Measurements from ENCODE around the gene OR52E6. TPM values are rescaled to one million over a fixed set of nuclear protein-coding genes. Genes with fewer than 3 reads are reported as not detected.

OR52E6 gene
- total RNA-seq: not detected

- H3K4me1 ChIP-seq: no peaks in the 10 kb centered on the region
- TF ChIP-seq POLR2A (IDR thresholded peaks at IDR 0.05) (no peak), CTCF (IDR thresholded peaks at IDR 0.05) (no peak)
- ATAC-seq: no peak
- no peaks in the 10 kb centered on the region for H3K36me3 ChIP-seq (replicated peaks in 1 of 2; ENCODE audit: insufficient read depth in 1 of 2, low read depth in 2 of 2)
- 5 to 36% methylated on average over 1 of the region's 1 CpG for WGBS, 2 donors
- no peak for DNase-seq
- no peaks in the 10 kb centered on the region for H3K9me3 ChIP-seq
- H3K27ac ChIP-seq: no peak within 1 kb of the TSS
- no peaks in the 10 kb centered on the region for H3K27me3 ChIP-seq
- H3K4me3 ChIP-seq: no peak within 1 kb of the TSS
- intact Hi-C loops (cut with DNase I): no loop called here
Observed at GRCh38 chr11:5841797-5842196, at the start of gene OR52E6. Gene OR52E6, minus strand, starts transcription at chr11:5841897. Its CDS starts 0 bp downstream, at chr11:5841897.

- no peak for TF ChIP-seq POLR2A (IDR thresholded peaks at IDR 0.05)
- peak in 6 of 7 experiments; percentile 18 to 33 (median 24) for TF ChIP-seq CTCF (IDR thresholded peaks at IDR 0.05)
- no peaks in the 10 kb centered on the region for H3K4me1 ChIP-seq
- H3K27ac ChIP-seq: no peak overlapping the region
- H3K27me3 ChIP-seq: no peaks in the 10 kb centered on the region
- no peak for ATAC-seq
- H3K36me3 ChIP-seq (replicated peaks in 1 of 2; ENCODE audit: insufficient read depth in 1 of 2, low read depth in 2 of 2): no peaks in the 10 kb centered on the region
- H3K4me3 ChIP-seq: no peak overlapping the region
- WGBS, 2 donors: 52 to 58% methylated on average over 4 of the region's 4 CpGs
- no peak for DNase-seq
- intact Hi-C loops (cut with DNase I): no loop called here
- H3K9me3 ChIP-seq: no peaks in the 10 kb centered on the region
Observed at GRCh38 chr11:5891216-5891800, 49.6 kb upstream of the OR52E6 start.

GRCh38 chr11:5887661-5888060, 46.0 kb upstream of the OR52E6 start:
- 54 to 58% methylated on average over 1 of the region's 1 CpG for WGBS, 2 donors
- TF ChIP-seq POLR2A (IDR thresholded peaks at IDR 0.05) (no peak), CTCF (IDR thresholded peaks at IDR 0.05) (no peak)
- ATAC-seq (no peak), DNase-seq (no peak)
- no peaks in the 10 kb centered on the region for H3K36me3 ChIP-seq (replicated peaks in 1 of 2; ENCODE audit: insufficient read depth in 1 of 2, low read depth in 2 of 2)
- H3K27me3 ChIP-seq: no peaks in the 10 kb centered on the region
- H3K4me1 ChIP-seq: no peaks in the 10 kb centered on the region
- no peaks in the 10 kb centered on the region for H3K9me3 ChIP-seq
- intact Hi-C loops (cut with DNase I): no loop called here
- H3K27ac ChIP-seq: no peak overlapping the region
- no peak overlapping the region for H3K4me3 ChIP-seq

GRCh38 chr11:5887172-5887571, 45.5 kb upstream of the OR52E6 start:
- H3K27me3 ChIP-seq: no peaks in the 10 kb centered on the region
- no peak for DNase-seq
- no peaks in the 10 kb centered on the region for H3K36me3 ChIP-seq (replicated peaks in 1 of 2; ENCODE audit: insufficient read depth in 1 of 2, low read depth in 2 of 2)
- 47 to 55% methylated on average over 3 of the region's 3 CpGs for WGBS, 2 donors
- intact Hi-C loops (cut with DNase I): no loop called here
- no peak for TF ChIP-seq CTCF (IDR thresholded peaks at IDR 0.05)
- no peak for TF ChIP-seq POLR2A (IDR thresholded peaks at IDR 0.05)
- no peaks in the 10 kb centered on the region for H3K9me3 ChIP-seq
- no peaks in the 10 kb centered on the region for H3K4me1 ChIP-seq
- no peak overlapping the region for H3K4me3 ChIP-seq
- H3K27ac ChIP-seq: no peak overlapping the region
- ATAC-seq: no peak

GRCh38 chr11:5881756-5882155, 40.1 kb upstream of the OR52E6 start:
- no peaks in the 10 kb centered on the region for H3K9me3 ChIP-seq
- no peaks in the 10 kb centered on the region for H3K36me3 ChIP-seq (replicated peaks in 1 of 2; ENCODE audit: insufficient read depth in 1 of 2, low read depth in 2 of 2)
- no peak for DNase-seq
- TF ChIP-seq POLR2A (IDR thresholded peaks at IDR 0.05) (no peak), CTCF (IDR thresholded peaks at IDR 0.05) (no peak)
- H3K27ac ChIP-seq: no peak overlapping the region
- intact Hi-C loops (cut with DNase I): no loop called here
- no peaks in the 10 kb centered on the region for H3K4me1 ChIP-seq
- H3K4me3 ChIP-seq: no peak overlapping the region
- H3K27me3 ChIP-seq: no peaks in the 10 kb centered on the region
- no peak for ATAC-seq
